ENCODE data around the gene SCRG1. TPM values are rescaled to one million over a fixed set of nuclear protein-coding genes. Genes with fewer than 3 reads are reported as not detected.

Gene SCRG1
- total RNA-seq, result not detected

DNA sequence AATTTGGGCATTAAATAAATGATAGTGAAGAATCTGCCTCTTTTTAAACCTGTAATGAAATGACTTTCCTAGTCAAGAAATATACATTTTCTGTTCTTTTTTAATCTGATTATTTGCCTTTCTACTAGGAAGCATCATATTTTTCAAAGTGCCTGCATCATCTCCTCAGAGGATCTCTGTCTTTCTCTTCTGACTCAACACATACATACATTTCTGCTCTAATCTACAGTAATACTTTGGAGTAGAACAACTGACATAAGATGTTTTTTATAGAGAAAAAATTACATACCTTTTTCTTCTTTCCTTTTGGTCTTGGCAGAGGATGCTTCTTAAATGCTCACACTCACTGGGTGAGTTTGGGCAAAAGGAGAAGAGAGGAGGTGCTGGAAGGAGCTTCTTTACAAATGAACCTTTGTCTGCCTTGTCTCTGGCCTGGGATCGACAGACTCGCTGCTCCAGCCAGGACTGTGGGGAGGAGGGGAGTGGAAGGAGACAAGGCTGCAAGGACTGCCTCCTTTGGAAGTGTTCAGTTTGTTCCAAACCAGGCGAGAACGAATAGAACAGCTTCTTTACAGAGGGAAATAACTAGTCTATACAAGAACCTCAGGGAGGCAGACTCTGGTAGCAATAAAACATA, at the start of gene SCRG1:
Gene SCRG1, minus strand, starts transcription at position 338 of the 637 bp plus-strand sequence. CDS start 7,702 bp downstream, outside the sequence.
- DNase-seq (no peak), ATAC-seq (ENCODE audit: low read depth) (no peak)
- Mint-ChIP-seq H3K27ac (no peak within 1 kb of the TSS), H3K36me3 (peaks cover 5% of the 10 kb centered on the region), H3K27me3 (peaks cover 7% of the 10 kb centered on the region), H3K4me1 (peaks cover 4% of the 10 kb centered on the region), H3K4me3 (no peak within 1 kb of the TSS), H3K9me3 (no peaks in the 10 kb centered on the region)
- POLR2A ChIA-PET, result no interaction called here

GRCh38 chr4:173448103-173448502, 49.2 kb upstream of the SCRG1 start:
- Mint-ChIP-seq H3K9me3 (no peaks in the 10 kb centered on the region), H3K4me1 (no peaks in the 10 kb centered on the region), H3K4me3 (no peak overlapping the region), H3K27ac (no peak overlapping the region), H3K27me3 (no peaks in the 10 kb centered on the region), H3K36me3 (no peaks in the 10 kb centered on the region)
- ATAC-seq (ENCODE audit: low read depth) (no peak), DNase-seq (no peak)
- POLR2A ChIA-PET, result no interaction called here

DNA sequence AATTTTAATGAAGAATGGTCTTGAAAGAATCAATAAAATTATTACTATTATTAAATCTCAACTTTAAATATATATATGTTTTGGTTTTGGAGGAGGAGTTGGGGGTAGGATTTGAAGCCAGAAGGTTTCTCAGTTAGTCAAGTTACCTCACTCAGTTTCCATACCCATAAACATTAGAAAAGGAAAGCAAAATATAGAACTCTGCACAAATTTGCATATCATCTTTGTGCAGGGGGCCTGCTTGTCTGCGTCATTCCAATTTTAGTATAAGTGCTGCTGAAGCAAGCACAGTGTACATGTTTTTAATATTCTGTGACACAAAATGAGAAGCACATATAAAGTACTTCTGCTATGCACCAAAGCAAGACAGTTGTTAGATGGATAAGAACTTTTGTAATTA, 47.5 kb upstream of the SCRG1 start:
- POLR2A ChIA-PET, result no interaction called here
- DNase-seq (no peak), ATAC-seq (ENCODE audit: low read depth) (no peak)
- no peaks in the 10 kb centered on the region for H3K27me3 Mint-ChIP-seq
- no peak overlapping the region for H3K4me3 Mint-ChIP-seq
- H3K4me1 Mint-ChIP-seq, result peaks cover under 1% of the 10 kb centered on the region
- H3K36me3 Mint-ChIP-seq, result no peaks in the 10 kb centered on the region
- no peak overlapping the region for H3K27ac Mint-ChIP-seq
- H3K9me3 Mint-ChIP-seq, result no peaks in the 10 kb centered on the region

DNA sequence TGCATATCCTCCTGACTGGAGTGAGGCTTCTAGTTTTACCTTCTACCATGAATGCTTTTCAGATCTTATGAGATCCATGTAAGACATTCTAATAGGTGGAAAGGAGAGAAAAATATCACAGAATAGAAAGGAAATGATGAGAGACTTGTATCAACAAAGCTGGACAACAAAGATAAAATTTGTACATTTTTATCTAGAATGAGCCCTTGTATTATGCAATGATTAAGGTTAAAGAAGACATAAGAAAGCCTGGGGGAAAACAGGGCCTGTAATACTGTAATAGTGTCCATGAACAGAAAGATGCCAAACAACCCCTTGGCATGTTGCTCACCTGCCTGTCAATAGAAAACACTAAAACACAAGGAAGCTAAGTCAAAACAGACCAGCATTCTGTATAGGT, 44.2 kb upstream of the SCRG1 start:
- no peak overlapping the region for H3K4me3 Mint-ChIP-seq
- H3K27me3 Mint-ChIP-seq, result no peaks in the 10 kb centered on the region
- POLR2A ChIA-PET, result no interaction called here
- H3K36me3 Mint-ChIP-seq, result no peaks in the 10 kb centered on the region
- ATAC-seq (ENCODE audit: low read depth), result no peak
- no peaks in the 10 kb centered on the region for H3K9me3 Mint-ChIP-seq
- H3K4me1 Mint-ChIP-seq, result peaks cover 3% of the 10 kb centered on the region
- no peak for DNase-seq
- no peak overlapping the region for H3K27ac Mint-ChIP-seq

- Mint-ChIP-seq H3K4me3 (no peak overlapping the region), H3K36me3 (no peaks in the 10 kb centered on the region), H3K27ac (no peak overlapping the region), H3K27me3 (no peaks in the 10 kb centered on the region), H3K4me1 (peaks cover 3% of the 10 kb centered on the region), H3K9me3 (no peaks in the 10 kb centered on the region)
- POLR2A ChIA-PET, result no interaction called here
- ATAC-seq (ENCODE audit: low read depth), result no peak
- no peak for DNase-seq
Measured at GRCh38 chr4:173442223-173442932, 43.5 kb upstream of the SCRG1 start.

- Mint-ChIP-seq H3K4me1 (peaks cover 5% of the 10 kb centered on the region), H3K27me3 (peaks cover 3% of the 10 kb centered on the region), H3K27ac (no peak overlapping the region), H3K4me3 (no peak overlapping the region), H3K9me3 (no peaks in the 10 kb centered on the region), H3K36me3 (no peaks in the 10 kb centered on the region)
- no peak for DNase-seq
- no peak for ATAC-seq (ENCODE audit: low read depth)
- POLR2A ChIA-PET, result no interaction called here
Measured at GRCh38 chr4:173440888-173441287, 42.0 kb upstream of the SCRG1 start.

GRCh38 chr4:173436771-173437265, 37.9 kb upstream of the SCRG1 start:
- H3K27me3 Mint-ChIP-seq, result peaks cover 9% of the 10 kb centered on the region
- POLR2A ChIA-PET, result no interaction called here
- H3K4me3 Mint-ChIP-seq, result no peak overlapping the region
- DNase-seq (no peak), ATAC-seq (ENCODE audit: low read depth) (no peak)
- peaks cover 2% of the 10 kb centered on the region for H3K36me3 Mint-ChIP-seq
- no peak overlapping the region for H3K27ac Mint-ChIP-seq
- H3K4me1 Mint-ChIP-seq, result peaks cover 8% of the 10 kb centered on the region
- H3K9me3 Mint-ChIP-seq, result peaks cover 2% of the 10 kb centered on the region

- POLR2A ChIA-PET, result no interaction called here
- ATAC-seq (ENCODE audit: low read depth) (no peak), DNase-seq (no peak)
- Mint-ChIP-seq H3K4me1 (peaks cover 6% of the 10 kb centered on the region), H3K36me3 (peaks cover 2% of the 10 kb centered on the region), H3K27ac (no peak overlapping the region), H3K27me3 (peaks cover 9% of the 10 kb centered on the region), H3K9me3 (peaks cover 2% of the 10 kb centered on the region), H3K4me3 (no peak overlapping the region)
Measured at GRCh38 chr4:173436149-173436579, 37.2 kb upstream of the SCRG1 start.

GRCh38 chr4:173434231-173434630, 35.3 kb upstream of the SCRG1 start:
- peaks cover 5% of the 10 kb centered on the region for H3K4me1 Mint-ChIP-seq
- no peak overlapping the region for H3K27ac Mint-ChIP-seq
- H3K9me3 Mint-ChIP-seq, result peaks cover 4% of the 10 kb centered on the region
- POLR2A ChIA-PET, result no interaction called here
- DNase-seq, result no peak
- no peak for ATAC-seq (ENCODE audit: low read depth)
- H3K27me3 Mint-ChIP-seq, result peaks cover 9% of the 10 kb centered on the region
- H3K4me3 Mint-ChIP-seq, result no peak overlapping the region
- H3K36me3 Mint-ChIP-seq, result peaks cover 5% of the 10 kb centered on the region

GRCh38 chr4:173433447-173433846, 34.5 kb upstream of the SCRG1 start:
- peaks cover 5% of the 10 kb centered on the region for H3K36me3 Mint-ChIP-seq
- no peak overlapping the region for H3K4me3 Mint-ChIP-seq
- POLR2A ChIA-PET, result no interaction called here
- peaks cover 9% of the 10 kb centered on the region for H3K27me3 Mint-ChIP-seq
- ATAC-seq (ENCODE audit: low read depth) (no peak), DNase-seq (no peak)
- peaks cover 4% of the 10 kb centered on the region for H3K9me3 Mint-ChIP-seq
- no peak overlapping the region for H3K27ac Mint-ChIP-seq
- peaks cover 5% of the 10 kb centered on the region for H3K4me1 Mint-ChIP-seq

- ATAC-seq (ENCODE audit: low read depth) (no peak), DNase-seq (no peak)
- Mint-ChIP-seq H3K27ac (no peak overlapping the region), H3K4me1 (peaks cover 5% of the 10 kb centered on the region), H3K36me3 (peaks cover 7% of the 10 kb centered on the region), H3K4me3 (no peak overlapping the region), H3K9me3 (peaks cover 4% of the 10 kb centered on the region), H3K27me3 (peaks cover 10% of the 10 kb centered on the region)
- POLR2A ChIA-PET, result no interaction called here
Measured at GRCh38 chr4:173432430-173432829, 33.5 kb upstream of the SCRG1 start.

DNA sequence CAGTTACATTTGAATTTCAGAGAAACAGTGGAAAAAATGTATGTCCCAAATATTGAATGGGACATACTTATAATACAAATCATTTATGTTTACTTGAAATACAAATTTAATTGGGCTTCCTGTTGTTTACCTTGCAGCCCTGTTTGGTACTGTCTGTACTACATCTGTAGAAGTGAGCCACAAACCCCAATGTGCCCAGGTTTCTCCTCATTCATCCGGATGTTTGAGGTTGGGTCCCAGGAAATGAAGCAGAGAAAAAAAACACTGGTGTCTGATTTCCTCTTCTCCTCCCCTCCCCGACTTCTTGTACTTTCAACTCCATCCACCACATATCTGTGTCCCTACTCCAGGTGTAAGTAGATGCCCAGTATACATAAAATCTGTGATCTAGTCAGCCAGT, 27.1 kb upstream of the SCRG1 start:
- peak overlapping the region; percentile 2 for H3K4me3 Mint-ChIP-seq
- H3K27ac Mint-ChIP-seq, result no peak overlapping the region
- POLR2A ChIA-PET, result no interaction called here
- peak; percentile 89 for ATAC-seq (ENCODE audit: low read depth)
- peaks cover 1% of the 10 kb centered on the region for H3K27me3 Mint-ChIP-seq
- H3K4me1 Mint-ChIP-seq, result peaks cover 16% of the 10 kb centered on the region
- H3K36me3 Mint-ChIP-seq, result peaks cover 5% of the 10 kb centered on the region
- no peak for DNase-seq
- peaks cover 3% of the 10 kb centered on the region for H3K9me3 Mint-ChIP-seq

GRCh38 chr4:173424899-173425805, 26.2 kb upstream of the SCRG1 start:
- POLR2A ChIA-PET, result interaction anchor here (0.8 kb wide), 1 partner anchor 16 kb away, joined by 5 read pairs; no protein-coding TSS in a partner anchor
- Mint-ChIP-seq H3K9me3 (no peaks in the 10 kb centered on the region), H3K27ac (no peak overlapping the region), H3K4me1 (peaks cover 20% of the 10 kb centered on the region), H3K36me3 (peaks cover 2% of the 10 kb centered on the region), H3K27me3 (peaks cover 4% of the 10 kb centered on the region), H3K4me3 (no peak overlapping the region)
- DNase-seq (no peak), ATAC-seq (ENCODE audit: low read depth) (peak; percentile 15)
